Psoas muscle (tissue), 8 donors: ENCODE data around the gene UVSSA. TPM values are rescaled to one million over a fixed set of nuclear protein-coding genes. Genes with fewer than 3 reads are reported as not detected.

Source experiments
- ATAC-seq, 4 donors: fragments of 200-7000 bp; cut with Tn5 transposase; one replicate each; pipeline ENCODE4 v1.9.1; 2020; ENCODE audit warnings: moderate library complexity in 3 of 4, mild to moderate bottlenecking in 2 of 4
- DNase-seq, 2 donors: peaks; one replicate each; pipeline ENCODE4 v3.0.0-alpha.2; 2020
- H3K27ac ChIP-seq: fragments of 200-600 bp; one replicate; pipeline ENCODE4 v1.8.0; 2022
- H3K27me3 ChIP-seq, 3 donors: fragments of 200-600 bp in 1 of 3; one replicate each; pipeline versions ENCODE4 v1.6.1 to v1.8.0; 2013 to 2022; ENCODE audit warnings: low read length in 2 of 3, mild to moderate bottlenecking in 2 of 3, moderate library complexity in 1 of 3; ENCODE audit not compliant: insufficient read depth in 3 of 3
- H3K36me3 ChIP-seq, 2 donors: fragments of 200-600 bp in 1 of 2; one replicate each; pipeline versions ENCODE4 v1.6.1 to v1.8.0; 2013 to 2022; ENCODE audit warnings: low read depth in 1 of 2, mild to moderate bottlenecking in 1 of 2, moderate library complexity in 1 of 2; ENCODE audit not compliant: insufficient read depth in 1 of 2
- H3K4me1 ChIP-seq: fragments of 200-600 bp; one replicate; pipeline ENCODE4 v1.8.0; 2022
- H3K4me3 ChIP-seq: fragments of 200-600 bp; one replicate; pipeline ENCODE4 v1.8.0; 2022; ENCODE audit warnings: mild to moderate bottlenecking
- H3K9me3 ChIP-seq: fragments of 200-600 bp; one replicate; pipeline ENCODE4 v1.8.0; 2022
- WGBS, 3 donors: extraction: QIAGEN DNeasy Blood & Tissue Kit; methylation state at CpG; one replicate each; pipeline versions ENCODE4 v1.1.6 to v1.1.7; 2013; 5-methylcytosine and 5-hydroxymethylcytosine counted together
- intact Hi-C, 2 donors: fragments of 100-400 bp; cut with DNase I; formaldehyde crosslinking; loops; one replicate each; pipeline versions ENCODE4 v1.11.0 to v1.14.2; 2022
- polyA plus RNA-seq, 3 donors: library from polyadenylated mRNA; stranded (reverse); fragments of 200-250 nt; gene quantifications; one replicate each; pipeline ENCODE4 v1.2.3, GENCODE V29; 2013
- total RNA-seq, 4 donors: library from RNA; stranded (reverse); fragmentation: NEBNext Ultra II Directional in 2 of 4; extraction: Animal tissue kit (Norgen Biotek cat#: 25700) in 2 of 4; gene quantifications; one replicate each; pipeline versions ENCODE4 v1.2.1 to v1.2.4, GENCODE V29; 2021 to 2023
- TF ChIP-seq, protein P1 (sequence below): fragments of 200-600 bp; IDR thresholded peaks from one replicate; pipeline ENCODE4 v1.8.0; 2022; ENCODE audit warnings: antibody characterized with exemption
- donor health status: healthy with polysubstance abuse.
- donor health status: DM: no; HTN: no; CAD: no; lungs with moderate emphysema.
- donor health status: Bipolar disorder and iron deficiency.
- donor health status: healthy.
- donor health status: DM: yes; HTN: yes; CAD: no.
- donor health status: DM: no; HTN: no; CAD: no.
- donor health status: DM: no; HTN: no; CAD: no.
- donor health status: DM: yes; HTN: yes; CAD: no.

The UVSSA gene
- total and polyA plus RNA-seq, 7 donors: 1.9 to 9.4 (median 7.7) TPM

DNA sequence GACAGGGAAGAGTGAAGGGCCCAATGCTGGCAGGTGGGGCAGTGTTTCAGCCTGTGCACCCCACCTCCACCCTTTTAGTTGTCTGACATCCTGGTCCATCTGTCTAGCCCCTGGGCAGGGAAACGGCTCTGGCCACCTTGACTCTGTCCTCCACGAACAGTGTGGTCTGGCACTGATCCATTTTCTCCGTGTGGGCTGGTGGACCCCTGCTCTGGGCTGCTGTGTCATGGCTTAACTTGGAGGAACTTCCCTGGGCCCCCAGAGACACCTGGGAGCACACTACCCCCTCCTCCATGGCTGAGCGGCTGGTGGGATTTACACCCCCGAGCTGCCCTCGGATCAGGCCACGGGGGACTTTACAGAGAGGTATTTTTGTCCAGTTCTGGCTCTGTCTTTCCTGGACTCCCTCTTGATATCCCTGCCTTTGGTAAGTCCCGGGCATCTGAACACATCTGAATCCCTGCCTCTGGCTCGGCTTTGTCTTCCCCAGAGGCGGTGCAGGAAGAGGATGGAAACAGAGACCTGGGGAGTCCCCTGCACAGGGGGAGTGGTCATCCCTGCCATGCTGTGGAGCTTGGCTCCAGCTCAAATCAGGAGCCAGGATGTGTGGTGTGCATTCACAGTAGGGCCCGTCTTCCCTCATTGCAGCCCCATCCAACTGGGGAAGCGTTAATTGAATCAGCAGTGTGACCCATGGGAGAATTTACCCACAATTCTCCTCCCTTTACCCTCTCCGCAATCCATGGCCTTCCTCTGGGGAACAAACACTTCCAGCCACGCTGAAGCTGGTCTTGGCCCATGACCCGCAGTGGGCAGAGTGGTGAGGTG lies 65.6 kb downstream of the UVSSA start:
- ATAC-seq: no peak
- H3K27ac ChIP-seq: no peak overlapping the region
- no peaks in the 10 kb centered on the region for H3K4me1 ChIP-seq
- no peaks in the 10 kb centered on the region for H3K36me3 ChIP-seq
- H3K9me3 ChIP-seq: no peaks in the 10 kb centered on the region
- DNase-seq: no peak
- H3K4me3 ChIP-seq: no peak overlapping the region
- WGBS, 3 donors: 48 to 55% (median 53%) methylated on average over 15 of the region's 15 CpGs
- intact Hi-C loops: no loop called here
- peaks cover 0 to 89% (median 28%) of the 10 kb centered on the region in 3 donors for H3K27me3 ChIP-seq
- TF ChIP-seq, protein P1, sequence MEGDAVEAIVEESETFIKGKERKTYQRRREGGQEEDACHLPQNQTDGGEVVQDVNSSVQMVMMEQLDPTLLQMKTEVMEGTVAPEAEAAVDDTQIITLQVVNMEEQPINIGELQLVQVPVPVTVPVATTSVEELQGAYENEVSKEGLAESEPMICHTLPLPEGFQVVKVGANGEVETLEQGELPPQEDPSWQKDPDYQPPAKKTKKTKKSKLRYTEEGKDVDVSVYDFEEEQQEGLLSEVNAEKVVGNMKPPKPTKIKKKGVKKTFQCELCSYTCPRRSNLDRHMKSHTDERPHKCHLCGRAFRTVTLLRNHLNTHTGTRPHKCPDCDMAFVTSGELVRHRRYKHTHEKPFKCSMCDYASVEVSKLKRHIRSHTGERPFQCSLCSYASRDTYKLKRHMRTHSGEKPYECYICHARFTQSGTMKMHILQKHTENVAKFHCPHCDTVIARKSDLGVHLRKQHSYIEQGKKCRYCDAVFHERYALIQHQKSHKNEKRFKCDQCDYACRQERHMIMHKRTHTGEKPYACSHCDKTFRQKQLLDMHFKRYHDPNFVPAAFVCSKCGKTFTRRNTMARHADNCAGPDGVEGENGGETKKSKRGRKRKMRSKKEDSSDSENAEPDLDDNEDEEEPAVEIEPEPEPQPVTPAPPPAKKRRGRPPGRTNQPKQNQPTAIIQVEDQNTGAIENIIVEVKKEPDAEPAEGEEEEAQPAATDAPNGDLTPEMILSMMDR: no peak

DNA sequence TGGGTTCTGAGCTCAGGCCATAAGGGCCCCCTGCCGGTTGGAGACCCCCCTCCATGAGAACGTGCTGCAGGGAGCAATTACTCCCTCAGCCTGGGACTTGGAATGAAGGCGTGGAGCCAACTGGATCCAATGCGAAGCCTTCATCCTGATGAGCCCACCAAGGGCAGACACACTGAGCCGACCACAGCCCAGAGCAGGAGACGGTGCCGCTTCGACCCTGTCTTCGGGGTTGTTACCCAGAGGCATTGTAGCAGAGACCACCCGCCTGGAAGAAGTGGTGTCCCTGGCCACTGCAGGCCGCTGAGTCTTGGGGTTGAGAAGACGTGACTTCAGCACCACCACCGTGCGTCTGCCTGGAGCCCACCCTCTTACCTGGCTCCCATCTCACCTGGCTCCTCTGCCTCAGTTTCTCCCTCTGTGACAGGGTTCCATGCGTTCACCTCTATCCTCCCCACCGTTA lies 66.2 kb downstream of the UVSSA start:
- ATAC-seq: no peak
- Histone ChIP-seq H3K9me3 (no peaks in the 10 kb centered on the region), H3K36me3 (no peaks in the 10 kb centered on the region), H3K27me3 (peaks cover 0 to 83% (median 28%) of the 10 kb centered on the region in 3 donors), H3K4me1 (no peaks in the 10 kb centered on the region), H3K27ac (no peak overlapping the region), H3K4me3 (no peak overlapping the region)
- WGBS, 3 donors: 51 to 57% (median 55%) methylated on average over 15 to 16 of the region's 16 CpGs
- TF ChIP-seq, protein P1: no peak
- intact Hi-C loops: no loop called here
- no peak for DNase-seq

DNA sequence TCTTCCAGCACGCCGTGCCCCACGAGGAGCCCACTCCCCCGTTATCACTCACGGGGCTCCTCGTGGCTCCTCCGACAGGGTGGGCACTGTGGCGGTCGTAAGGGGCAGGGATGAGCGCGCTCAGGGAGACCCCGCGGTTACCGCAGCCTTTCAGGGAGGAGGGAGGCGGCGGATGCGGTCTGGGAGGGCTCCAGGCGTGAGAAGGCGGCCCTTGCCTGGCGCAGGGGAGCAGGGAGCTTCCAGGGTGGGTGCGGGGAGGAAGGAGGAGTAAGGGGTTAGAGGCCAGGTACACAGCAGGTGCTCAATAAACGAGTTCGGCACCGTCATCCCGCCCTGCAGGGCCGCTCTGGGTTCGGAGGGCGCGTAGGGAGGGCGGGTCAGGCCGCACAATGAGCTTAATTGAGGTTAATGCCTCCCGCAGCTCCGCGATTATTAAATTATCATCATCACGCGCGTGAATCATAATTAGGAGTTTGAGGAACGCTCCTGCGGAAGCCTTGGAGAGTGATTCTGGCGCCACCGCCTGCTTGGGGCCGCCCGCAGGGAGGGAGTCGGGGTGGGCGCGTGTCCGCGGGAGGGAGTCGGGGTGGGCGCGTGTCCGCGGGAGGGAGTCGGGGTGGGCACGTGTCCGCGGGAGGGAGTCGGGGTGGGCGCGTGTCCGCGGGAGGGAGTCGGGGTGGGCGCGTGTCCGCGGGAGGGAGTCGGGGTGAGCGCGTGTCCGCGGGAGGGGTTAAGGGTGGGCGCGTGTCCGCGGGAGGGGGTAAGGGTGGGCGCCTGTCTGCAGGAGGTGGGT lies 66.9 kb downstream of the UVSSA start:
- H3K36me3 ChIP-seq: no peaks in the 10 kb centered on the region
- DNase-seq: no peak
- H3K4me1 ChIP-seq: no peaks in the 10 kb centered on the region
- TF ChIP-seq, protein P1: no peak
- H3K27ac ChIP-seq: no peak overlapping the region
- WGBS, 3 donors: 12 to 17% (median 15%) methylated on average over 54 to 70 of the region's 77 CpGs
- peaks cover 0 to 83% (median 27%) of the 10 kb centered on the region in 3 donors for H3K27me3 ChIP-seq
- no peaks in the 10 kb centered on the region for H3K9me3 ChIP-seq
- no peak overlapping the region for H3K4me3 ChIP-seq
- ATAC-seq: no peak
- intact Hi-C loops: no loop called here

DNA sequence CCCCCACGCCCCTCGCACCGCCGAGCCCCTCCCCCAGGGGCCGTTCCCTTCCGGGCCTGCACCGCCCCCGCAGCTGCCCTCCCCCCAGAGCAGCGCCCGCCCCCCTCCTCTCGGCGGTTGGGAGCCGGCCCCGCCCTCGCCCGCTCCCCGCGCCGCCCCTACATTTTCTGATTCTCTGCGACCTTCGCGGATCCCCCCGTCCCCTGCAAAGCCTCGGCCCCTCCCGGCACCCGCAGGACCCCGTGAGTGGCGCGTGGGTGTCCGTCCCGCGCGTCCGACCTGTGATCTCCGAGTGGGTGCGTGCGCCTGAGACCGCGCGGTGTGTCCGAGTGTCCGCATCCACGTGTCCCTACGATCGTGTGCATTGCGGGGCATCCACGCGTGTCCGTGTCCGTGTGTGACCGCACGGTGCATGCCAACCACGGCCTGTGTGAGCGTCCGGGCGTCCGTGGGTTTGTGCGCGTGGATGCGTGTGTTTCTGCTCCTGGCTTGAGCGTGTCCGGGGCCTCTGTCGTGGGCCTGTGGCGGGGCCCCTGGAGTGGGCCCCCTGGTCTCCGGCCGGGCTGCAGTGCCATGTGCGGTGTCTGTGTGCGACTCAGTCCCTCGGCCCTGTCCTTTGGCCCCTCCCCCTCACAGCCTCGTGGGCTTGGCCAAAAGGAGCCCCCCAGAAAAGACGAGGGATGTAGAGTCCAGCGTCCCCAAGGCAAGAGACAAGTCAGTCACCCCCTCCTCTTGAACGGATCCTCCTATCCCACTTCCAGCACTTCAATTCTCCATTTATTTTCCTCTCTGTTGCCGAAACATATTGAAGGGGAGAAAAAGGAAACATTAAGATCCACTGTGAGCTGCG lies 68.0 kb downstream of the UVSSA start:
- Histone ChIP-seq H3K4me3 (no peak overlapping the region), H3K4me1 (no peaks in the 10 kb centered on the region), H3K9me3 (no peaks in the 10 kb centered on the region), H3K36me3 (no peaks in the 10 kb centered on the region), H3K27ac (no peak overlapping the region), H3K27me3 (peaks cover 0 to 81% (median 25%) of the 10 kb centered on the region in 3 donors)
- DNase-seq (peak in 1 of 2 donors; percentile 42), ATAC-seq (no peak)
- intact Hi-C loops: no loop called here
- TF ChIP-seq, protein P1: no peak
- WGBS, 3 donors: 34 to 37% (median 35%) methylated on average over 56 to 67 of the region's 75 CpGs
